ENCODE data around the gene SERINC5.

GRCh38 chr5:80213466-80213865, 42.4 kb downstream of the SERINC5 start:
- TF ChIP-seq EZH2 (IDR thresholded peaks at IDR 0.05) (no peak), POLR2AphosphoS5 (IDR thresholded peaks at IDR 0.05; ENCODE audit: borderline replicate concordance, low read depth, low read length) (no peak)
